Breast epithelium (tissue), 3 donors: ENCODE measurements around the gene HTN1.

Experiments used
- CTCF ChIP-seq, 3 donors: fragments of 450-650 bp; IDR thresholded peaks; one replicate each; pipeline ENCODE4 v1.5.1; 2016 to 2017; ENCODE audit warnings: antibody characterized with exemption in 3 of 3, mild to moderate bottlenecking in 3 of 3, moderate library complexity in 3 of 3
- POLR2A ChIP-seq: fragments of 450-650 bp; IDR thresholded peaks from one replicate; pipeline ENCODE4 v1.6.1; 2016; ENCODE audit warnings: antibody characterized with exemption, mild to moderate bottlenecking, moderate library complexity
- POLR2AphosphoS5 ChIP-seq, 3 donors: sonication (generic); formaldehyde crosslinking; IDR thresholded peaks; one replicate each; pipeline ENCODE4 v1.6.1; 2017; ENCODE audit warnings: antibody characterized with exemption in 3 of 3

DNA sequence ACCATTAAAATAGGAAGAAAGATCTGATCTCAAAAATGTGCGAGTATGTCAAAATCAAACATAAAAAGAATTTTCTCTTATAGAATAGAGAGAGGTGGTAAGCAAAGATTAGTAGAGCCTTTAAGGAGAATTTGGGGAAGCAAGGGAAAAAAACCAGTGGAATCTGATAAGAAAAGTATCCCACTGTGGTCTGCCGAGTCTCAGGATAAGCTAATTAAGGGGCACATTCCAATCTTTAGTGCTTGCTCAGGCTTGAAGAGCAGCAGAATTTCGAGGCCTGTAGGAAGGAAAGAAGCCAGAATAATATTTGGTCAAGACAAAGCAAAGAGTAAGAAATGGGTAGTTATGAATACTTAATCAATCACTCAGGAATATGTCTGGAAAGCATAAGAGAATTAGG, 41.5 kb upstream of the HTN1 start:
- TF ChIP-seq CTCF (IDR thresholded peaks at IDR 0.05), result no peak
- no peak for TF ChIP-seq POLR2A
- TF ChIP-seq POLR2AphosphoS5 (IDR thresholded peaks at IDR 0.05), result no peak
